GM21786 (cell line): ENCODE measurements around the gene TSPO.
"Not testable (repeated sequence)": the region's sequence is repeated elsewhere in the genome, so short reads cannot be mapped to it uniquely, and the experiment has no call there.

Source experiments
- ATAC-seq: cut with Tn5 transposase; IDR thresholded peaks from one replicate; pipeline ENCODE4 v1.9.1; 2021; ENCODE audit not compliant: unreplicated experiment

Gene TSPO

DNA sequence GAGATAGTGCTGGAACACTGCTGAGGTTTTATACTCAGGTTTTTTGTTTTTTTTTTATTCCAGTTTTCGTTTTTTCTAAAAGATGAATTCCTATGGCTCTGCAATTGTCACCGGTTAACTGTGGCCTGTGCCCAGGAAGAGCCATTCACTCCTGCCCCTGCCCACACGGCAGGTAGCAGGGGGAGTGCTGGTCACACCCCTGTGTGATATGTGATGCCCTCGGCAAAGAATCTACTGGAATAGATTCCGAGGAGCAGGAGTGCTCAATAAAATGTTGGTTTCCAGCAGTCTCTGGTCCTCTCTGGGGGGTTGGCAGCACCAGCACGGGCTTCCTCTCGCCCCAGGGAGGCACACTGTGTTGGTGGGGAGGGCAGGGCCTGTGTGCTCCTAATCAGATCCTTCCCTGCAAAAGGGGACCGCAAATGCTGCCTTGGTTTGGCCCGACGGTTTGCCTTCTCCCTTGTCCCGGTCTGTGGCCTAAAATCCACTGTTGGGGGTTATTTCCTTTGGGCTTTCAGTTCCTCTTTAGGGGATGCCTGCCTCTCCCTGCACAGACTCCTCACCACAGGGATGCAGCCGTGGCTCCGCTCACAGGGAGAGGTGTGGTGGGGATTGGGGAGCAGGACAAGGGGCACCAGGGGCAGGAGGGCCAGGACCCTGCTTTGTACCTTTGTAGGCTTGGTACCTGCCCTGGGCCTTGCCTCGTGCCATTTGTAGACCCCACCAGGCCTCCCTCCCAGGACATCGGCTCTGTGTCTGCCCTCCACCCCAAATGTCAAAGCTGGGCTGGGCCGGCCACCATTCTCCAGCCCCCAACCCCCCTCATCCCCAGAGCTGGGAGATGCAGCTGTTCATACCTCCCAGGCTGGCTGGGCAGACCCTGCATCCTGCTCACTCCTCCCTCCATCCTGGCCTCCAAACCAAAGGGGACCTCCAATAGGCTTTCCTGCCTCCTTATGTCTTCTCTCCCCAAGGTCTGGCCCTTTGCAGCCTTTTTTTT lies 21.6 kb upstream of the TSPO start:
- no peak for ATAC-seq

DNA sequence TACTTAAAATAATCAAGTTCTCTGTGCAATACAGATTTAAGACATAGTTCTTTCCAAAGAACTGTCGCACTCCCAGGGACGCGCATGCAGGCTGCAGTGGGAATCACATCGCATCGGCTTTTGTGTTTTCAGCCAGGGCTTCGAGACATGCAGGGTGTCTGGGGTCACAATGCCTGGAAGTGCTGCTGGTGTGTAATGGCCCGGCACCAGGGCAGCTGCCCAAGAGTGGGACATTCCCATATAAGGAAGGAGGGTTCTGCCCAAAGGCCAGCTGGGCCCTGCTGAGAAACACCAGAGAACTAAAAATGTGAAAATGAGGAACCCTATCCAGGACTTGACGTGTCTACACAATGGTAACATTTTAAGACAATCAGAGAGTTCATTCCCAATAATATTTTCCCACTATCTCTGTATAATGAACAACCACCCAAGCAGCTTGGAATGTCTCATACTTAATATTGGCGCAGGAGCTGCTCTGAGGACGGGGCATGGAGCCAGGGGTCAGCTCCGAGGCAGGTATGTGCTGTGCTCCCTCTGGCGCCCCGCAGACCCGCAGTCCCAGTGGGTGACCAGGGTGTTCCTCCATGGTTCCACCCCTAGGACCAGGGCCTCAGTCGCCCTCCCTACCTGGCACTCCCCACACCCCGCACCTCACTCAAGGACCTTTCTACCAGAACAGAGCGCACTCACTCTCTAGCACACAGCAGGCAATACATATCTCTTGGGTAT lies 19.4 kb upstream of the TSPO start:
- ATAC-seq = no peak

DNA sequence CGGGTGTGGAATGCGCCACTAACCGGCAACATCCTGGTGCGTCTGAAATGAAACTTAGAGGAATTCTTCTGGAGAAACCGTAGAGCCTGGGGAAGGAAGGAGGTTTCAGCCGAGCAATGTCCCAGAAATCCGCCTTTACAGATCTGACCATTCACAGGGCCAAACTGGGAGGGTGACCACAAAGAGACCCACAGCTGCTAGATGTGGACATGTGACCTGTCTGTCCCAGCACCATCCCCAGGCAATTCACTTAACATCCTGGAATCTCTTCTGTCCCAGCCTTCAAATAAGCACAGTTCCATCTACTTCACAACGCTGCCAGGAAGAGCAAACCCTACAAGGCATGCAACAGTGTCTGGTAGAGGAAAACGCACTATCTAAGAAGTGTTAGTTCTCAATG lies 18.0 kb upstream of the TSPO start:
- ATAC-seq = no peak

DNA sequence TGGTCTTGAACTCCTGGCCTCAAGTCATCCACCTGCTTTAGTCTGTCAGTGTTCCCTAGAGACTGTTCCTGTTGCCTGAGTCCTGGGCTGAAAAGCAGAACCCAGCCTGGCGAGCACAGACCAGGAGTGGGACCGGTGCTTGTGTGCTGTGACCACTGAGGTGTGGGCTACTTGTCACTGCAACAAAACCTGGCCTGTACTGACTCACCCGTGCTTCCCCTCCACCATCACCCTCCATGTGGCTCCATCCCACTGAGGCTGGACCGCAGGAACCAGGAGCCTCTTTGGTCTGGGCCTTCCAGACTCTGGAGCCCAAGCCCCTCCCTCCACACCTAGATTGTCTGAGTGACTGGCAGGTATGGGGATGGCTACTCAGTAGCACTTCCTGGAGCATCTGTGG lies 16.8 kb upstream of the TSPO start:
- no peak for ATAC-seq

DNA sequence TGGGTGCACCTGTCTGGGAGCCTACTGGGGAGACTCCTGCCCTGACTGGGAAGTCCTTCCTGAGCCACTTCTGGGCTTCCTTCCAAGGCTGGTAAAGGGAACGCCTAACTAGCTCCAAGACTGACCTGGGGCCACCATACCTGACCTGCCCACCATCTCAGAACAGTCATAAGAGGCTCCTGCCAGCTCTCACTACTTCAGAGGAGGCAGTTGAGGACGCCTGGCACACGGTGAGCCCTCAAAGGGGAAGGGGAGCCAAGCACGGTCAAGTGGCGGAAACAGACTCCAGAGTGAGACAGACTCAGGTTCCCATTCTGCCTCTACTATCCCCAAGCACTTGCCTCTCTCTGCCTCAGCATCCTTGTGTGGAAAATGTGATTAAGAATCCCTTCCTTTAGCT lies 15.8 kb upstream of the TSPO start:
- no peak for ATAC-seq

DNA sequence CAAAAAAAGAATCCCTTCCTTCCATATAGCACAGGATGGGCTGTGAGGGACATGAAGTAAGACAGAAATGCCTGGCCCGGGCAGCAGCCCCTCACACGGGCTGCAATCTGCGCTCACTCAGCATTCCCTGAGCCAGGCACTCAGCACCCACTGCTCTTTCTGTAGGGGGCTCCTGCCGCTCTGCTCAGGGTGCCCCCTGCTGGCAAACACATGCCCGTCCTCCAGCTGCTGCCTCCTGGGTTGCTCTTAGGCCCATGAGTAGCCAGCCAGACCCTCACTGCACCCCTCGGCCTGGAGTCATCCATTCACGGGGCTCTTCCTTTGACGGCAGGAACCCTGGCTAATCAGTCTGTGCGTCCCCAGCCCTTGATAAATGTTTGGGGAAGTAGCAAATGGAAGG lies 15.1 kb upstream of the TSPO start:
- no peak for ATAC-seq

- ATAC-seq = no peak
Measured at GRCh38 chr22:43136801-43137200, 14.6 kb upstream of the TSPO start.

- ATAC-seq = peak; percentile 79
Measured at GRCh38 chr22:43142880-43143562, 8.3 kb upstream of the TSPO start, which contains the start of gene MCAT. MCAT (minus strand) TSS chr22:43143398; CDS start chr22:43143348, 50 bp downstream.

DNA sequence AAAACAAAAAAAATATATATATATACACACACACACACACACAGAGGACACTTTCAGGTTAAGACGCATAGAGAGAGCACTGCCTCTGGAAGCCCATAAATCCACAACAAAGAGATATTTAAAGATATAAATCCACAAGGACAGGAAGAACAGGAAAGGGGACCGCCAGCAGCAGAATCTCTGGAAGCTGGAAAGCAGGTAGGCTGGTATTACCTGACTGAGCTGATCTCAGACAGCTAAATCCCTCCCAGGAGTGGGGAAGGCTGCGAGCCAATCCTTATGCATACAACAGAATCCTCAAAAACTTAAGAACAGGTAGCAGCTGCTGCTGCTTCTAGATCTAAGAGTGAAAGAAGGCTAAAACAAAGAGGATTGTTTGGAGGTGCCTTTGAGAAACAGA lies 6.4 kb upstream of the TSPO start:
- ATAC-seq = no peak

DNA sequence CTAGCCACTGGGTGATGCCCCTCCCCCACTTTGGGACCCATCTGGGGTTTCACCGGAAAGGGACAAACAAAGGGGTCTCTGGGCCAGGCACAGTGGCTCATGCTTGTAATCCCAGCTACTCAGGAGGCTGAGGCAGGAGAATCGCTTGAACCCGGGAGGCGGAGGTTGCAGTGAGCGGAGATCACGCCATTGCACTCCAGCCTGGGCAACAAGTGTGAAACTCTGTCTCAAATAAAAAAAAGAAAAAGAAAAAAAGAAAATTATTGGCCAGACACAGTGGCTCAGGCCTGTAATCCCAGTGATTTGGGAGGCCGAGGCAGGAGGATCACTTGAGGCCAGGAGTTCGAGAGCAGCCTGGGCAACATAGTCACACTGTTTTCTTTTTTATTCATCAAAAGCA lies 6.0 kb upstream of the TSPO start:
- ATAC-seq = not testable (repeated sequence)

DNA sequence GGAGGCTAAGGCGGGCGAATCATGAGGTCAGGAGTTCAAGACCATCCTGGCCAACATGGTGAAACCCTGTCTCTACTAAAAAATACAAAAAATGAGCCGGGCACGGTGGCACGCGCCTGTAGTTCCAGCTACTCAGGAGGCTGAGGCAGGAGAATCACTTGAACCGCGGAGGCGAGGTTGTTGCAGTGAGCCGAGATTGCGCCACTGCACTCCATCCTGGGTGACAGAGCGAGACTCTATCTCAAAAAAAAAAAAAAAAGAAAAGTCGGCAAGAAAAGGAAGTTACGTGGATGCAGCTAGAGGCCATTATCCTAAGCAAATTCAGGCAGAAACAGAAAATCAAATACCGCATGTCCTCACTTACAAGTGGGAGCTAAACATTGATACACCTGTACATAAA lies 5.0 kb upstream of the TSPO start:
- ATAC-seq = not testable (repeated sequence)

- no peak for ATAC-seq
Measured at GRCh38 chr22:43147821-43148220, 3.5 kb upstream of the TSPO start.

- no peak for ATAC-seq
Measured at GRCh38 chr22:43148581-43148980, 2.8 kb upstream of the TSPO start.

GRCh38 chr22:43150731-43151206 lies 590 bp upstream of the TSPO start:
- ATAC-seq = no peak

DNA sequence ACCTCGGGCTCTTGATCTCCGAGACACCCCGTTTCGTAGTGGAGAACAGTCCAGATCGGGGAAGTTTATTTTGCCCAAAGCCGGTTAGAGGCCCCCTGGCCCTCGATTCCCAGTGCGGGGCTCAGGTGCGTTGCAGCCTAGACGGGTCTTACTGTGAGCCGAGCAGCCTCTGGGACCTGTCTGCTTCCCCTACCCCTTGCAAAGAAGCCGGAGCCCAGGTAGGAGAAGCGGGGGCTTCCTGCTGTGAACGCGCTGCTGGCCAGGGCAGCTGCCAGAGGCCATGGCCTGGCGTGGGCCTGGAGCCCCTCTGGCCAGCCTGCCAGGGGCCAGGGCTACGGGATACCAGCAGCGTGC lies 621 bp downstream of the TSPO start:
- ATAC-seq = no peak

GRCh38 chr22:43152357-43153071 lies 1.2 kb downstream of the TSPO start:
- ATAC-seq = no peak

GRCh38 chr22:43153899-43154298 lies 2.5 kb downstream of the TSPO start:
- ATAC-seq = no peak

DNA sequence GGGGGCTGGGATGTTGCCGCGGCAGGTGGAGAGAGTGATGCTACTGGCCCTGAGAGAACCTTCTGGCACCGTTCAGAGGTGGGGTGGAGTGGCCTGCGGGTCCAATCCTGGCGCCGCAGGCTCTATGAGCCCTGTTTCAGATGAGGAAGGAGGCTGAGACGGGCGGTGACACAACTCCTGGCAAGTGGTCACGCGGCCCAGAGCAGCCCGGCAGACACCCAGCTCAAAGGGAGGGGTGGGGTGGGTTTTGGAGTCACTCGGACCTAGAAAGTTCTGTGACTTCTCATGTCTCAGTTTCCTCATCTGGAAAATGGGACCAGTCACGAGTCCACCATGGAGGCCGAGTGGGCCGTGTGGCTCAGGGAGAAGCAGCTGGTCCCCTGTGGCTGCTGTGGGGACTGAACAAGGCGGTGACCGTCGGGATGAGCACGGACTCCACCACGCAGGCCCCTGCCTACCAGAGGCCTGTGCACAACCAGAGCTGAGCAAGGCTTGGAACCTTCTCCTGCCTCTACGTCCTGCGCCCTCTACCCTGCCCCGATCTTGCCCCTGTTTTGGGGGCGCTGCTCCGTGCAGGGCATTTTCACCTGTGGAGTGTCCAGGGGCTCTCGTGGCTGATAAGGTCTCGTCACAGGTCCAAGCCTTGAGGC lies 3.7 kb downstream of the TSPO start:
- ATAC-seq = no peak

DNA sequence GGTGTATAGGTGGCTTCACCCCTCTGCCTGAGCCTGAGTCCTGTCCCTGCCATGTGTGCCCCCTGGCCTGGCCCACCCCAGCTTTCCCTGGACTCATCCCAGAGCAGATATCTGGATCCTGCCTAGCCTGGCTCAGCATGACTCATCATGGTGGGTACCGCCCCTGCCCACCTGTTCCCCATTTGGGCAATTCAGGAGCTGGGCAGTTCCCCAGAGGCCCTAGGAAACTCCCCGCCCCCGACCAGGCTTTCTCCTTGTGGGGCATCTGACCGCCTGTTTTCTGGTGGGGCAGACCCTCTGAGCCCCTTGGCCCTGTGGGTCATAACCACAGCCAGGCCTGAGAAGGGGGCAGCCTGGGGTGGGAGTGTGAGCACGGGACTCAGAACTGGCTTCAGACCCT lies 4.4 kb downstream of the TSPO start:
- ATAC-seq = no peak

GRCh38 chr22:43156413-43156812 lies 5.1 kb downstream of the TSPO start:
- ATAC-seq = no peak
